Gastrocnemius medialis (tissue), 4 donors: Measurements from ENCODE around the gene SLFN11.

Source experiments
- POLR2A ChIP-seq, 2 donors: fragments of 450-650 bp; IDR thresholded peaks; one replicate each; pipeline ENCODE4 v1.6.1; 2017; ENCODE audit warnings: antibody characterized with exemption in 2 of 2, mild to moderate bottlenecking in 2 of 2, moderate library complexity in 2 of 2
- TF ChIP-seq, protein P1 (sequence below), 5 experiments: fragments of 450-650 bp in 3 of 5; fragments of 200-600 bp in 2 of 5; sonication (generic) in 2 of 5; IDR thresholded peaks in 4 of 5; conservative IDR thresholded peaks in 1 of 5; 1 replicate in 4 of 5; 2 replicates in 1 of 5; pipeline ENCODE4 v1.5.1; 2016 to 2019; ENCODE audit warnings: antibody characterized with exemption in 5 of 5, mild to moderate bottlenecking in 3 of 5, moderate library complexity in 3 of 5

DNA sequence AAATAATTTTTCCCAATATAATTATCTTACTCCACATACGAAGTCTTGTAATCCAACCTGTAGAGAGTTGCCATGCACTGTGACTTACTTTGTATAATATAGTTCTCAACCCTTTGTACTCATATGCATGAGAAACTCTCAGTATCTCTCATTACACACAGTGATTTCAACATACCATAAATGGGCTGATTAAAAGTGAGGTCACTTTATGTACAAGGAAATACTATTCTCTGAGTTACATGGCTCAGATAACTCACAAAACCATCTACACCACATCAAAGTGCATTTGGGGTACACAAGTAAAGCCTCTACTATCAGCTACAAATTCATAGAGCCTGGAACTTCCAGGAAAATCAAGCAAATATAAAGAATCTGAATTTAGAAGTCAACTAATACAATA lies 30.9 kb upstream of the SLFN11 start:
- TF ChIP-seq, protein P1, sequence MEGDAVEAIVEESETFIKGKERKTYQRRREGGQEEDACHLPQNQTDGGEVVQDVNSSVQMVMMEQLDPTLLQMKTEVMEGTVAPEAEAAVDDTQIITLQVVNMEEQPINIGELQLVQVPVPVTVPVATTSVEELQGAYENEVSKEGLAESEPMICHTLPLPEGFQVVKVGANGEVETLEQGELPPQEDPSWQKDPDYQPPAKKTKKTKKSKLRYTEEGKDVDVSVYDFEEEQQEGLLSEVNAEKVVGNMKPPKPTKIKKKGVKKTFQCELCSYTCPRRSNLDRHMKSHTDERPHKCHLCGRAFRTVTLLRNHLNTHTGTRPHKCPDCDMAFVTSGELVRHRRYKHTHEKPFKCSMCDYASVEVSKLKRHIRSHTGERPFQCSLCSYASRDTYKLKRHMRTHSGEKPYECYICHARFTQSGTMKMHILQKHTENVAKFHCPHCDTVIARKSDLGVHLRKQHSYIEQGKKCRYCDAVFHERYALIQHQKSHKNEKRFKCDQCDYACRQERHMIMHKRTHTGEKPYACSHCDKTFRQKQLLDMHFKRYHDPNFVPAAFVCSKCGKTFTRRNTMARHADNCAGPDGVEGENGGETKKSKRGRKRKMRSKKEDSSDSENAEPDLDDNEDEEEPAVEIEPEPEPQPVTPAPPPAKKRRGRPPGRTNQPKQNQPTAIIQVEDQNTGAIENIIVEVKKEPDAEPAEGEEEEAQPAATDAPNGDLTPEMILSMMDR (IDR thresholded peaks at IDR 0.05 in 4 of 5, conservative IDR thresholded peaks at IDR 0.05 in 1 of 5), result no peak
- TF ChIP-seq POLR2A (IDR thresholded peaks at IDR 0.05), result no peak
